Embryonic facial prominence (tissue), 1 donor: ENCODE results near the gene IGF2BP2.
"Not testable (repeated sequence)": the region's sequence is repeated elsewhere in the genome, so short reads cannot be mapped to it uniquely, and the experiment has no call there.

Experiments used
- DNase-seq: peaks from one replicate; pipeline ENCODE4 v3.0.0-alpha.2; 2016; ENCODE audit errors: extremely low spot score

The IGF2BP2 gene

DNA sequence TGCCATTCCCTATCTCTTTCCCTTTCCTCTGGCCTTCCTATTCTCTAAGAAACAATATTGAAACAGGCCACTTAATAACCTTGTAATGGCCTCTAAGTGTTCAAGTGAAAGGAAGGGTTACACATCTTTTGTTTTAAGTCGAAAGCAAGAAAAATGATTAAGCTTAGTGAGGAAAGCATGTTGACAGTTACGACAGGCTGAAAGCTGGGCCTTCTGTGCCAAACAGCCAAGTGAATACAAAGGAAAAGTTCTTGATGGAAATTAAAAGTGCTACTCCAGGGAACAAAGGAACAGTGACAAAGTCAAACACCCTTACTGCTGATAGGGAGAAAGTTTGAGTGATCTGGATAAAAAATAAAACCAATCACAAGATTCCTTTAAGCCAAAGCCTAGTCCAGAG is 184.5 kb downstream of the IGF2BP2 start:
- no peak for DNase-seq

DNA sequence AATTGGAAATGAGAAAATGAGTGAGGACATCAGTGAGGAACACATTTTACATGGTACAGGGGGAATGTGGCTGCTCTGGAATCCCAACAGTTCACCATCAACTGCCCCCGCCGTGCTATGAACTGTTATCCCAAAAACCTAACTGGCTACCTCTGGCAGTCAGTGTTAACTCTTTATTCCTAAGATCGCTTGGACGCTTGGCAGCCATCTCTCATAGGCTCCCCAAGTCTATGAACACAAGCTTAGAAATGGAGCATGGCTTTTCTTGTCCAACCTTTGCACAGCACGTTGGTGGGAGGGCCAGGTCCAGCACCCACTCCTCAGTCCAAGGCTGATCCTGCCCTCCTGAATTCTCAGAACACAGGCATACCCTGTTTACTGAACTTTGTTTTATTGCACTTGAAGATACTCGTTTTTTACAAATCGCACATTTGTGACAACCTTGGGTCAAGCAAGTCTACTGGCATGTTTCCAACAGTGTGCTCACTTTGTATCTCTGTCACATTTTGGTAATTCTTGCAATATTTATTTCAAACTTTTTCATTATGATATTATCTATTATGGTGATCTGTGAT is 185.1 kb downstream of the IGF2BP2 start:
- no peak for DNase-seq

DNA sequence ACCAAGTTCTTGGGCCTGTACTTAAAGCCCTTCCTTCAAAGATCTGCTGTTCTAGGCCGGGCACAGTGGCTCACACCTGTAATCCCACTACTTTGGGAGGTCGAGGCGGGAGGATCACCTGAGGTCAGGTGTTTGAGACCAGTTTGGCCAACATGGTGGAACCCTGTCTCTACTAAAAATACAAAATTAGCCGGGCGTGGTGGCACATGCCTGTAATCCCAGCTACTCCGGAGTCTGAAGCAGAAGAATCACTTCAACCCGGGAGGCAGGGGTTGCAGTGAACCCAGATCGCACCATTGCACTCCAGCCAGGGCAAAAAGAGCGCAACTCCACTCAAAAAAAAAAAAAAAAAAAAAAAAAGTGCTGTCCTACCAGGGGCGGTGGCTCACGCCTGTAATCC is 186.2 kb downstream of the IGF2BP2 start:
- DNase-seq, result not testable (repeated sequence)

DNA sequence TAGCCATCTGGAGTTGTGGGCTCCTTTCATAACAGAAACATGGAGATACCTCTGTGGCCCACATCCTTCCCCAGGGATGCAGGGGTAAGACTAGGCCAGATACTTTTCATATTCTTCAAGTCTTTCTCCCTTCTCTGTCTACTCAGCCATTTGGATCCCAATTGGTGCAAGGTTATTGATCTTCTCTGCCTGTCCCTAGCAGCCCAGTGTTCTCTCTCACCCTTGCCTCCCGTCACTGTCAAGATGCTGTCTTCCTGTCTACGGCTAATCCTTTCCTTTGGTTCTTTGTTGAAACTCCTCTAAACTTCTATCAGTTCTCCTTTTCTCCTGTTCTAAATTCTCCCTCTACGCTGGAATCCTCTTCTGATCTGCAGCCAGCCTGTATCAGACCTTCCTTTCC is 187.5 kb downstream of the IGF2BP2 start:
- no peak for DNase-seq

DNA sequence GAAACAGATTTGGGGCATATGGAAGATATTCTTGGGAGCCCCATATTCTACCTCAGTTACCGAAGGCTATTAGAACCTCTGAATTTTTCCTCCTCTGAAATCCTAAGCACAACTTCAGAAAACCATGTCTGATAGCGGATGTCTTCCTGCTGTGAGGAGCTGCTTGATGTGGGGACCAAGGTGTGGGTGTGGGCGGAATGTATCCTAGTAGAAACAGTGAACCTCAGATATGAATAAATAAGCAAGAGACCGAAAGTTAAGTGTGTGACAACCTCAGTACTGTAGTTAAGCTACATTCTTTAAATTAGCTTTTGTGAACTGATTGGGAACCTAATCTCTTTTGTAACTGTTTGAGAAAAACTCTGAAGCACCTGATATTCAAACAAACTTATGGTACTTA is 191.8 kb downstream of the IGF2BP2 start:
- DNase-seq, result no peak

DNA sequence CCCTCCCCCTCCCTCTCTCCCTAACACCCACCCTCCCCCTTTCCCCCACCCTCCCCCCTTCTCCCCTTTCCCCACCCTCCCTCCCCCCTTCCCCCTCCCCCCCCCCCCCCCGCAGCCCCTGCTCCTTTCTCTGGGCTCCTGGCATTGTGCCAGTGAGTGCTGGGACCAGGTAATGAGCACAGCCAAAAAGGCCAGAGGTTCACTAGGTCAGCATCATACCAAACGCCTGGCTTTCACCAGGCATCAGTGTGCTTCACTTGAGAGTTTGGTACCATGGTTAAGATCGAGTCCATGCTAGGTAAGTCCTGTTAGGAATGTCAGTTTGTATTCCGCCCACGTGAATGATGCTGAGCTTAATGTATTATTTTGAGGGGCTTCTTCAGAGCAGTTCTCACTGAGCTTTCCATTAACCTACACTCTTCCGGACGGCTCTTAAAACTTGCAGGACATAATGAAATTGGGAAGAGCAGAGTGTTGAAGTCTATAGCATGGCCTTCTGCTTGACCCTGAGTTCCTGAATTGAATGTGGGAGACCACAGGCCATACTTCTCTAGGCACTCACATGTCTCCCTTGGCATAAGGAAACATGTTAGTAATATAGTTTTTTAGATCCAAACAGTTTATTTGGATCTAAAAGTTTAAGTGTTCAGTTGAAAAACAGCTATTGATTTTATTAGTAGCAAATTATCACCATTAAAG is 193.2 kb downstream of the IGF2BP2 start:
- DNase-seq, result no peak

DNA sequence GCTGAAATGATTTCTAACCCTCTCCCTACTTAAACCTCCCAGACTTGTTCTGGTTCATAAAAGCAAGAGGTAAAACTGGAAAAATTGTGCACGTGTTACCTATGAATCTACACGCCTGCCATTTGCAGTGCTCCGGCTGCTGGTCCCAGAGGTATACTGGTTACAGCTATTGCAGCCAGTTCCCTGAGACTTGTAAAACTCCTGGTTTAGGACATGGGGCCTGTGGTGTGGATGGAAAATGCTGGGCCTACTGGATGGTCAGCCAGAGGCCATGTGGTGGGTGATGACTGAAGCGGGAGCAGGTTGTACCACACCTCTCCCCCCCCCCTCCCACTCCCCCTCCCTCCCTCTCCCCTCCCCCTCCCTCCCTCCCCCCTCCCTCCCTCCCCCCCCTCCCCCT is 193.7 kb downstream of the IGF2BP2 start:
- no peak for DNase-seq

DNA sequence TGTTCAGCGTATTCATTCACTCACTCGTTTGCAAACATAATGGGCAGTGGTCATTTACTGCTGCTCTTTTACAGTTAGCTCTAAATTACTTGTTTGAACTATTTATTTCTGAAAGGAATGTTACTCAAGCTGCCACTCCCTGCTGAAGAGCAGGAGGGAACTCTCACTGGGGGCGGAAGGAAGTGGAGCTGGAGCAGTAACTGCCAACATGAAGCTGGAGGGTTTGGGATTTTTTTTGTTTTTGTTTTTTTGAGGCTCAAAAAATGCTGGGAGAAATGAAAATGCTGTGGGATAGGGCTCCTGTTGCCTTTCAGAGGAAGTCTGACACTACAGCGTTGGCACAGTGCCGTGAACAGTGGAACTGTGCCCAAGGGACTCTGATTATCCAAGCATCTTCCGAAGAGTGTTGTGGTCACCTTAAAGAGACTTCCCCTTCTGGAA is 194.6 kb downstream of the IGF2BP2 start:
- DNase-seq, result no peak

DNA sequence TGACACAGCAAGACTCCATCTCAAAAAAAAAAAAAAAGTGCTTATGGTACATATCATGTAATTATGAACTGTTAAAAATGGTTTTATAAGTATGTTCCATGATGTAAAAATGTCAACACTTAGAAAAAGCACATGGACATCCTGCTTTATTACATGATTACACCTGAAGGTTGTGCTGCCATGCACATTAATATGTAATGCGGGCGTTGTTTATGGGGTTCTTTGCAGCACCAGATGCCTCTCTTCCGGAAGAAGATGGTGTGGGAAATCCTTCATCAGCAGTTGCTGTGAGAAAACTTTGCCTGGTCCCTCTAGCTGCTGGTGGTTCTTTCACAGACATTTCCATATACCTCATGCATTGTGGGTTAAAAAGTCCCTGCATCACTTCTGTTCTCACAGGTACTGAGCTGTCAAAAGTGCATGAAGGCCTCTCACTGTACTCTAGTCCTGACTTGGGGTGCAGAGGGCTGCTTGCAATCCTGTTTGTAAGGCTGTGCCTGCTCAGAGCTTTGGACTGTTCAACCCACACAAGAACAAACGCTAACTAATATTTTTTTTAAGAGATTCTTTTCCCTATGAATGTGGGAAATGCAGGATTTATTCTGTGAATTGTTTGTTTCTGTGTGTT is 195.2 kb downstream of the IGF2BP2 start:
- no peak for DNase-seq

DNA sequence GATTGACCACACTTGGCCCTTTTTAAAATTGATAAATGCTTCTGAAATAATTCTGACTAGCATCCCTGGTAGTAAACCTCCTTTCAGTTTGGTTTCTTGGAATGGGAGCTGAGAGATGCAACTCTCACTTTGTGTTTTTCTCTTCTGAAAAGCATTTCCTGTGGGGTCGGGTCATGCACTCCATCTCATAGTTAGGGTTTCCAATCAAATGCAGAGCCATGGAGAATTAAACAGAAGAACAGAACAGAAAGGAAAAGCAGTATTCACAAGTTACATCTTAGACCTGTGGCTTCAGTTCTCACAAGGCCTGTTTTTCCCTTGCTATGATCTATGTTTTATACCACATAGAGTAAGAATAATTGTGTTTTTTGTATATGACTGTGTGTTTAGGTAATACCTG is 199.1 kb downstream of the IGF2BP2 start:
- DNase-seq, result no peak

DNA sequence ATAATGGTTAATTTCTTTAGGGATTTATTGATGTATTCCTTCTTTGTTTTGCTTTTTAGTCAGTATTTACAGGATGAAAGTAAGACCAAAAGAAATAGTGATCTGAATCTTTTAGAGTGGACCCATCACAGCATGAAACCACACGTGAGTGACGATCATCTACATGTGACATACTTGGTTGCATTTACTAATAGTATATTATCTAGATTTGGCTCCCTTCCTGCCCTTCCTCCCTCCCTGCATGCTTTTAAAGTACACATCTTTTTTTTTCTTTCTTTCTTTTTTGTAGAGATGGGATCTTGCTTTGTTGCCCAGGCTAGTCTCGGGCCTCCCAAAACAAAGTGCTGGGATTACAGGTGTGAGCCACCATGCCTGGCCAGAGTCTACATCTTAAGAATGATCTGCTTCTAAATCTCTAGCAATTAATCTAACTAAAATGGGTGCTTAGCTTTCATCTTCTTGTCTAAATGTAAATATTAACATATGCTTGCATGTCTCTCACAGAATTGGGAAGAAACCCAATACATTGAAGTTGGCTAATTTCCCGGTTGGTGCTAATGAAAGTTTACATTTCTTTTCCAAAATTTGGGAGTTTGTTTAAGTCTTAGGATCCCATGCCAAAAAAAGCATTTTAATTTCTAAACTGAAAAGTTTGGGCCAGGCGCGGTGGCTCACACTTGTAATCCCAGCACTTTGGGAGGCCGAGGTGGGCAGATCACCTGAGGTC is 200.7 kb downstream of the IGF2BP2 start:
- DNase-seq, result no peak

DNA sequence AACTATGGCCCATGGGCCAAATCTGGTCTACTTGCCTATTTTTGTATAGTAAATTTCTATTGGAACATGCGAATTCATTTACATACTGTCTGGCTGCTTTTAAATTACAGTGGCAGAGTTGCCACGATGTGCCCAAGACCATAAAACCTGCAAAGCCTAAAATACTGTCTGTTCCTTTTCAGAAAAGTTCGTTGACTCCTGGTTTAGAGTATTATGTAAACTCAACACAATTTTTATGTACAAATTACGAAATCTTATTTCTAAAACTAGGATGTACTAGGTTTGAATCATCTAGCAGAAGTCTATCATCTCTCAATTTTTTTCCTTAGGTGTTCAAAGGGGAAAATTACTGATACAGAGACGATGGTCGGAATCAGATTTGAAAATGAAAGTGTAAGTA is 211.8 kb downstream of the IGF2BP2 start:
- no peak for DNase-seq

DNA sequence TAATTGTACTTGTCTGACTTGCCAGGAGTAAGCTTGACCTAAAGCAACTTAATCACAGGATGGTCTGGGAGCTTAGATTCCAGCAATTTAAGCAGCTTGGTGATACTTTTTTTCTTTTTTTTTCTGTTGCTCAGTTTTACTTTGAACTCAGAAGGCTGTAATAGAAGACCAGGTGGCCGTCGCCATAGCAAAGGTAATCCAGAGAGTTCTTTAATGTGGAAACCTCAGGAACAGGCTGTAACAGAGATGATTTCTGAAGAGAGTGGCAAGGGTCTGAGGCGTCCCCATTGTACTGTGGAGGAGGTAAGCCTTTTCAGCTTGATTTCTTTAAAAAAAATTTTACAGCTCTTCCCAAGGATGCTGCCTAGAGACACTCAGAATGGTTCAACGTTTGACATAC is 218.6 kb downstream of the IGF2BP2 start:
- DNase-seq, result no peak

DNA sequence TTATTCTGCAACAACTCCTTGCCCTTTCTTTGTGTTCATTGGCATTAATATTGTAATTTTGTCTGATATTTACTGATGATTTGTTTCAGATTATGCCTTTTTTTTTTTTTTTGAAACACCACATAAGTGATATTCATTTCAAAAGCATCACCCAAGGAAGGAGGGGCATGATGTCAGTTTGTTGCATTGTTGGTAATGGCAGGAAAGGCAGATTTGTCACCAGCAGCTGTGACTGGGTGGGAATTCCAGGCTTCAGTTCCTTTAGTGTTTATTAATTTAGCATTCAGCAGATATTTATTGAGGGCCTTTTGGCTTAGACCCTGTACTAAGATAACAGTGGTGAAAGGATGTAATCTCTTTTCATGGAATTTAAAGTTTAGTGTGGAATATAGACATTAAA is 219.3 kb downstream of the IGF2BP2 start:
- no peak for DNase-seq

DNA sequence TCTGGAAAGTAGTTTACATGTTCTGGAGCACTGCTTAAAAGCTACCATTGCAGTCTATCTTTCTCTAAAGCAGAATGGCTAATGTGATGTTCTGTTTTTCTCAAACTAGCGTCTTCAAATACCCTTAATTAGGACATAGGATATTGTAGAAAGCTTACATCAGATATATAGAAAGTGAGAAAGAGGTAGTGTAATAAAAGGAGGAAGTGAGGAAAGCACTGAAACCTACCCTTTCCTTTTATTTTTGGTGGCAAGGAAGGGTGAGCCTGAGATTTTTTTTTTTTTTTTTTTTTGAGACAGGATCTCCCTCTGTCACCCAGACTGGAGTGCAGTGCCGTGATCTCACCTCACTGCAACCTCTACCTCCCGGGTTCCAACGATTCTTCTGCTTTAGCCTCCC is 229.3 kb downstream of the IGF2BP2 start:
- DNase-seq, result no peak

DNA sequence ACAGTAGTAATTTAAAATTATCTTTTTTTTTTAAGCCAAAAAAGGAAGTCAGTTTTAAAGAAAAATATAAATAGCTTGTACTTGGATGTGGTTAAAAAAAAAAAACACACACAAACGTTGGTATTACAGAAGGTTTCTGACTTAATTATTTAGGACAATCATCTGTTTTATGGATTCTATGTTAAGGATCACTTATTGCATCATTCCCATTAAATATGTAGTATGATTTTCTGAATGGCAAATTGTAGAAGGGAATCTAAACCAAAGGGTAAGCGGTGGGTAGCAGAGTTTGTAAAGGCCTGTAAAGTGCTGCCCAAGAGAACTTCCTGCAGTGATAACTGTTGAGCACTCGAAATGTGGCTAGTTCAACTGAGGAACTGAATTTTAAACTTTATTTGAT is 230.8 kb downstream of the IGF2BP2 start:
- DNase-seq, result no peak
